Stimulated activated CD4-positive, alpha-beta T cell treated with anti-CD3 and anti-CD28 coated beads, Interleukin-2, amount 100 ng/mL, for 4 hours (primary cell): ENCODE results near the gene PPARA.

Source experiments
- DNase-seq: peaks from one replicate; pipeline ENCODE4 v3.0.0-alpha.2; 2020; ENCODE audit warnings: low read depth

Gene PPARA

GRCh38 chr22:46212195-46212594 lies 61.9 kb downstream of the PPARA start:
- no peak for DNase-seq

- no peak for DNase-seq
These were observed 62.7 kb downstream of the PPARA start for GRCh38 chr22:46213052-46213451.

GRCh38 chr22:46214149-46214548 lies 63.8 kb downstream of the PPARA start:
- no peak for DNase-seq

GRCh38 chr22:46214616-46215015 lies 64.3 kb downstream of the PPARA start:
- DNase-seq, result no peak

- no peak for DNase-seq
These were observed 69.3 kb downstream of the PPARA start for GRCh38 chr22:46219636-46220035.

GRCh38 chr22:46220921-46221320 lies 70.6 kb downstream of the PPARA start:
- DNase-seq, result no peak

GRCh38 chr22:46224044-46224897 lies 73.9 kb downstream of the PPARA start:
- DNase-seq, result no peak

- no peak for DNase-seq
These were observed 74.6 kb downstream of the PPARA start for GRCh38 chr22:46224898-46225290.

- no peak for DNase-seq
These were observed 75.3 kb downstream of the PPARA start for GRCh38 chr22:46225631-46226030.

- DNase-seq, result no peak
These were observed 76.3 kb downstream of the PPARA start for GRCh38 chr22:46226577-46226976.

- DNase-seq, result no peak
These were observed 79.4 kb downstream of the PPARA start for GRCh38 chr22:46229701-46230100.

- DNase-seq, result no peak
These were observed 80.1 kb downstream of the PPARA start for GRCh38 chr22:46230262-46230901.

GRCh38 chr22:46233231-46233630 lies 82.9 kb downstream of the PPARA start:
- DNase-seq, result no peak

GRCh38 chr22:46234969-46235368 lies 84.6 kb downstream of the PPARA start:
- no peak for DNase-seq

GRCh38 chr22:46237453-46238124 lies 87.3 kb downstream of the PPARA start:
- DNase-seq, result no peak

- no peak for DNase-seq
These were observed 88.2 kb downstream of the PPARA start for GRCh38 chr22:46238541-46238940.

- DNase-seq, result no peak
These were observed 89.1 kb downstream of the PPARA start for GRCh38 chr22:46239261-46240048.

- DNase-seq, result no peak
These were observed 89.7 kb downstream of the PPARA start for GRCh38 chr22:46240073-46240472.

- no peak for DNase-seq
These were observed 90.2 kb downstream of the PPARA start for GRCh38 chr22:46240506-46240905.

- DNase-seq, result no peak
These were observed 90.6 kb downstream of the PPARA start for GRCh38 chr22:46240907-46241306.

GRCh38 chr22:46241396-46242007 lies 91.2 kb downstream of the PPARA start:
- no peak for DNase-seq

GRCh38 chr22:46242076-46242475 lies 91.8 kb downstream of the PPARA start:
- DNase-seq, result no peak
